ENCODE results near the gene CILP. TPM values are rescaled to one million over a fixed set of nuclear protein-coding genes. Genes with fewer than 3 reads are reported as not detected.

The CILP gene
- total RNA-seq, 1 donor from 2014 or later = 10.2 TPM

- H3K4me3 ChIP-seq = no peak overlapping the region
- no peaks in the 10 kb centered on the region for H3K4me1 ChIP-seq
- no peaks in the 10 kb centered on the region for H3K27me3 ChIP-seq (ENCODE audit: low read depth)
- H3K27ac ChIP-seq = no peak overlapping the region
- DNase-seq (no peak), ATAC-seq (no peak)
- no peak for TF ChIP-seq CTCF (IDR thresholded peaks at IDR 0.05)
- H3K9me3 ChIP-seq = no peaks in the 10 kb centered on the region
- H3K36me3 ChIP-seq = no peaks in the 10 kb centered on the region
- intact Hi-C loops (cut with DNase I) = no loop called here
Measured at GRCh38 chr15:65221697-65222096, 10.4 kb upstream of the CILP start.

- DNase-seq (no peak), ATAC-seq (no peak)
- Histone ChIP-seq H3K4me1 (no peaks in the 10 kb centered on the region), H3K9me3 (no peaks in the 10 kb centered on the region), H3K27me3 (ENCODE audit: low read depth) (no peaks in the 10 kb centered on the region), H3K27ac (no peak overlapping the region), H3K4me3 (no peak overlapping the region), H3K36me3 (no peaks in the 10 kb centered on the region)
- no peak for TF ChIP-seq CTCF (IDR thresholded peaks at IDR 0.05)
- intact Hi-C loops (cut with DNase I) = no loop called here
Measured at GRCh38 chr15:65219137-65219536, 7.9 kb upstream of the CILP start.

GRCh38 chr15:65217526-65218482 is 6.5 kb upstream of the CILP start:
- ATAC-seq (peak in 1 of 2 donors; percentile 31), DNase-seq (no peak)
- H3K9me3 ChIP-seq = no peaks in the 10 kb centered on the region
- intact Hi-C loops (cut with DNase I) = no loop called here
- TF ChIP-seq CTCF (IDR thresholded peaks at IDR 0.05) = no peak
- H3K27ac ChIP-seq = no peak overlapping the region
- no peaks in the 10 kb centered on the region for H3K27me3 ChIP-seq (ENCODE audit: low read depth)
- H3K4me3 ChIP-seq = no peak overlapping the region
- H3K4me1 ChIP-seq = no peaks in the 10 kb centered on the region
- no peaks in the 10 kb centered on the region for H3K36me3 ChIP-seq

GRCh38 chr15:65215496-65215895 is 4.2 kb upstream of the CILP start:
- H3K4me1 ChIP-seq = peaks cover 3% of the 10 kb centered on the region
- no peaks in the 10 kb centered on the region for H3K9me3 ChIP-seq
- H3K27ac ChIP-seq = no peak overlapping the region
- no peak overlapping the region for H3K4me3 ChIP-seq
- intact Hi-C loops (cut with DNase I) = no loop called here
- no peaks in the 10 kb centered on the region for H3K36me3 ChIP-seq
- DNase-seq (no peak), ATAC-seq (no peak)
- no peaks in the 10 kb centered on the region for H3K27me3 ChIP-seq (ENCODE audit: low read depth)
- TF ChIP-seq CTCF (IDR thresholded peaks at IDR 0.05) = no peak

GRCh38 chr15:65214010-65214409 is 2.7 kb upstream of the CILP start:
- intact Hi-C loops (cut with DNase I) = no loop called here
- ATAC-seq (no peak), DNase-seq (no peak)
- Histone ChIP-seq H3K4me3 (no peak overlapping the region), H3K27me3 (ENCODE audit: low read depth) (no peaks in the 10 kb centered on the region), H3K9me3 (no peaks in the 10 kb centered on the region), H3K27ac (no peak overlapping the region), H3K36me3 (no peaks in the 10 kb centered on the region), H3K4me1 (peaks cover 3% of the 10 kb centered on the region)
- TF ChIP-seq CTCF (IDR thresholded peaks at IDR 0.05) = no peak
